DND-41 (cell line): ENCODE results near the gene UNC13B.

Source experiments
- ATAC-seq: fragments of 200-7000 bp; cut with Tn5 transposase; 3 replicates; pipeline ENCODE4 v1.9.1; 2021; ENCODE audit warnings: low read depth; ENCODE audit not compliant: insufficient read depth
- DNase-seq: peaks from one replicate; pipeline ENCODE4 v3.0.0-alpha.2; 2020
- H2AFZ ChIP-seq: 2 replicates; pipeline ENCODE4 v1.6.0; 2012; ENCODE audit warnings: low read depth, low read length
- H3K27ac ChIP-seq: 2 replicates; pipeline ENCODE4 v1.5.1; 2012; ENCODE audit warnings: low read length, inconsistent platforms
- H3K27me3 ChIP-seq: fragments of 200-600 bp; sonication (generic); 2 replicates; pipeline ENCODE4 v1.6.0; 2012; ENCODE audit warnings: low read length, mild to moderate bottlenecking, inconsistent platforms; ENCODE audit not compliant: insufficient read depth, poor library complexity
- H3K36me3 ChIP-seq: 2 replicates; pipeline ENCODE4 v1.5.1; 2012; ENCODE audit warnings: low read length, inconsistent platforms; ENCODE audit not compliant: insufficient read depth
- H3K4me1 ChIP-seq: 2 replicates; pipeline ENCODE4 v1.5.1; 2012; ENCODE audit warnings: mild to moderate bottlenecking, low read length; ENCODE audit not compliant: insufficient read depth
- H3K4me2 ChIP-seq: 2 replicates; pipeline ENCODE4 v1.6.0; 2012; ENCODE audit warnings: mild to moderate bottlenecking, moderate library complexity, low read length, inconsistent platforms; ENCODE audit not compliant: insufficient read depth
- H3K4me3 ChIP-seq, 2 experiments: fragments of 200-600 bp in 1 of 2; shearing (Covaris generic) in 1 of 2; 2 replicates each; pipeline ENCODE4 v1.5.1; 2012 to 2016; ENCODE audit warnings: inconsistent platforms in 2 of 2, low read length in 2 of 2, mild to moderate bottlenecking in 2 of 2, low read depth in 1 of 2, moderate library complexity in 1 of 2
- H3K79me2 ChIP-seq: 2 replicates; pipeline ENCODE4 v1.6.0; 2012; ENCODE audit warnings: low read length, inconsistent platforms; ENCODE audit not compliant: insufficient read depth
- H3K9ac ChIP-seq: 2 replicates; pipeline ENCODE4 v1.6.0; 2012; ENCODE audit warnings: low read depth, mild to moderate bottlenecking, inconsistent platforms, low read length, moderate library complexity
- H3K9me3 ChIP-seq: 2 replicates; pipeline ENCODE4 v1.5.1; 2012; ENCODE audit warnings: low read length, moderate library complexity, mild to moderate bottlenecking, inconsistent platforms; ENCODE audit not compliant: insufficient read depth, severe bottlenecking
- H4K20me1 ChIP-seq: 2 replicates; pipeline ENCODE4 v1.6.0; 2012; ENCODE audit warnings: low read length; ENCODE audit not compliant: insufficient read depth
- CTCF ChIP-seq: IDR thresholded peaks from 2 replicates; pipeline ENCODE4 v1.5.1; 2012; ENCODE audit warnings: borderline replicate concordance, low read length, moderate library complexity, mild to moderate bottlenecking; ENCODE audit not compliant: poor library complexity, severe bottlenecking; ENCODE audit errors: extremely low read depth
- EZH2 ChIP-seq: IDR thresholded peaks from 3 replicates; pipeline ENCODE4 v1.6.1; 2012; ENCODE audit warnings: borderline replicate concordance, low read depth, mild to moderate bottlenecking, moderate library complexity, low read length, inconsistent platforms; ENCODE audit not compliant: severe bottlenecking

The UNC13B gene

GRCh38 chr9:35395706-35396101 lies 233.9 kb downstream of the UNC13B start:
- no peaks in the 10 kb centered on the region for H3K4me1 ChIP-seq
- no peak overlapping the region for H2AFZ ChIP-seq
- H3K27ac ChIP-seq = no peak overlapping the region
- H3K36me3 ChIP-seq = no peaks in the 10 kb centered on the region
- ATAC-seq (no peak), DNase-seq (no peak)
- no peak overlapping the region for H3K9ac ChIP-seq
- no peaks in the 10 kb centered on the region for H4K20me1 ChIP-seq
- no peak overlapping the region for H3K4me3 ChIP-seq
- peaks cover 8% of the 10 kb centered on the region for H3K27me3 ChIP-seq
- no peaks in the 10 kb centered on the region for H3K79me2 ChIP-seq
- no peak for TF ChIP-seq EZH2
- no peak for TF ChIP-seq CTCF
- no peaks in the 10 kb centered on the region for H3K9me3 ChIP-seq
- no peak overlapping the region for H3K4me2 ChIP-seq

- no peak overlapping the region for H3K27ac ChIP-seq
- no peak overlapping the region for H3K4me2 ChIP-seq
- no peaks in the 10 kb centered on the region for H3K36me3 ChIP-seq
- H3K9ac ChIP-seq = no peak overlapping the region
- H3K79me2 ChIP-seq = no peaks in the 10 kb centered on the region
- TF ChIP-seq EZH2 (no peak), CTCF (no peak)
- no peak for DNase-seq
- H3K9me3 ChIP-seq = no peaks in the 10 kb centered on the region
- H2AFZ ChIP-seq = no peak overlapping the region
- no peaks in the 10 kb centered on the region for H3K4me1 ChIP-seq
- ATAC-seq = no peak
- peaks cover 3% of the 10 kb centered on the region for H3K27me3 ChIP-seq
- H4K20me1 ChIP-seq = no peaks in the 10 kb centered on the region
- no peak overlapping the region for H3K4me3 ChIP-seq
Observed at GRCh38 chr9:35396560-35397215, 234.9 kb downstream of the UNC13B start.

GRCh38 chr9:35397216-35397698 lies 235.4 kb downstream of the UNC13B start:
- Histone ChIP-seq H3K79me2 (no peaks in the 10 kb centered on the region), H3K4me3 (no peak overlapping the region), H3K9ac (no peak overlapping the region), H3K4me2 (no peak overlapping the region), H4K20me1 (no peaks in the 10 kb centered on the region), H3K36me3 (no peaks in the 10 kb centered on the region), H3K27me3 (peaks cover 3% of the 10 kb centered on the region), H2AFZ (no peak overlapping the region), H3K9me3 (no peaks in the 10 kb centered on the region), H3K4me1 (no peaks in the 10 kb centered on the region), H3K27ac (no peak overlapping the region)
- ATAC-seq (no peak), DNase-seq (no peak)
- no peak for TF ChIP-seq CTCF
- TF ChIP-seq EZH2 = no peak
